ENCODE results near the gene TMEM150A. TPM values are rescaled to one million over a fixed set of nuclear protein-coding genes. Genes with fewer than 3 reads are reported as not detected.

TMEM150A gene
- total and polyA plus RNA-seq, 2 of the 13 experiments (the other 11 are each of a cell fraction or from before 2014, with no cell fraction given): 30.1 to 70.4 TPM

- TF ChIP-seq, protein P1, sequence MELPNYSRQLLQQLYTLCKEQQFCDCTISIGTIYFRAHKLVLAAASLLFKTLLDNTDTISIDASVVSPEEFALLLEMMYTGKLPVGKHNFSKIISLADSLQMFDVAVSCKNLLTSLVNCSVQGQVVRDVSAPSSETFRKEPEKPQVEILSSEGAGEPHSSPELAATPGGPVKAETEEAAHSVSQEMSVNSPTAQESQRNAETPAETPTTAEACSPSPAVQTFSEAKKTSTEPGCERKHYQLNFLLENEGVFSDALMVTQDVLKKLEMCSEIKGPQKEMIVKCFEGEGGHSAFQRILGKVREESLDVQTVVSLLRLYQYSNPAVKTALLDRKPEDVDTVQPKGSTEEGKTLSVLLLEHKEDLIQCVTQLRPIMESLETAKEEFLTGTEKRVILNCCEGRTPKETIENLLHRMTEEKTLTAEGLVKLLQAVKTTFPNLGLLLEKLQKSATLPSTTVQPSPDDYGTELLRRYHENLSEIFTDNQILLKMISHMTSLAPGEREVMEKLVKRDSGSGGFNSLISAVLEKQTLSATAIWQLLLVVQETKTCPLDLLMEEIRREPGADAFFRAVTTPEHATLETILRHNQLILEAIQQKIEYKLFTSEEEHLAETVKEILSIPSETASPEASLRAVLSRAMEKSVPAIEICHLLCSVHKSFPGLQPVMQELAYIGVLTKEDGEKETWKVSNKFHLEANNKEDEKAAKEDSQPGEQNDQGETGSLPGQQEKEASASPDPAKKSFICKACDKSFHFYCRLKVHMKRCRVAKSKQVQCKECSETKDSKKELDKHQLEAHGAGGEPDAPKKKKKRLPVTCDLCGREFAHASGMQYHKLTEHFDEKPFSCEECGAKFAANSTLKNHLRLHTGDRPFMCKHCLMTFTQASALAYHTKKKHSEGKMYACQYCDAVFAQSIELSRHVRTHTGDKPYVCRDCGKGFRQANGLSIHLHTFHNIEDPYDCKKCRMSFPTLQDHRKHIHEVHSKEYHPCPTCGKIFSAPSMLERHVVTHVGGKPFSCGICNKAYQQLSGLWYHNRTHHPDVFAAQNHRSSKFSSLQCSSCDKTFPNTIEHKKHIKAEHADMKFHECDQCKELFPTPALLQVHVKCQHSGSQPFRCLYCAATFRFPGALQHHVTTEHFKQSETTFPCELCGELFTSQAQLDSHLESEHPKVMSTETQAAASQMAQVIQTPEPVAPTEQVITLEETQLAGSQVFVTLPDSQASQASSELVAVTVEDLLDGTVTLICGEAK (IDR thresholded peaks at IDR 0.05): no peak
- TF ChIP-seq, protein P1 (CRISPR knock-in tag; IDR thresholded peaks at IDR 0.05): peak; percentile 23; the same call in 1 of the 2 replicates
- no peak for TF ChIP-seq ZIK1 (CRISPR knock-in tag; IDR thresholded peaks at IDR 0.05; ENCODE audit: borderline replicate concordance, low read depth)
- no peak for TF ChIP-seq ZNF761 (CRISPR knock-in tag; conservative IDR thresholded peaks at IDR 0.05)
- peak; percentile 69; the same call in 1 of the 2 replicates for TF ChIP-seq MIER3 (CRISPR knock-in tag; IDR thresholded peaks at IDR 0.05; ENCODE audit: borderline replicate concordance)
- 0 out of 2 replicates have a peak, but pooled peaks have one; percentile 48 for TF ChIP-seq ZNF724P (CRISPR knock-in tag; IDR thresholded peaks at IDR 0.05; ENCODE audit: borderline replicate concordance)
- no peak; the same call in 1 of the 2 replicates for TF ChIP-seq RNF219 (CRISPR knock-in tag; IDR thresholded peaks at IDR 0.05)
- TF ChIP-seq HIVEP1 (CRISPR knock-in tag; IDR thresholded peaks at IDR 0.05): 0 out of 2 replicates have a peak, but pooled peaks have one; percentile 24
- TF ChIP-seq ZNF713 (CRISPR knock-in tag; IDR thresholded peaks at IDR 0.05): no peak
- TF ChIP-seq JDP2 (CRISPR knock-in tag; IDR thresholded peaks at IDR 0.05; ENCODE audit: borderline replicate concordance): no peak
- TF ChIP-seq HIC2 (CRISPR knock-in tag; IDR thresholded peaks at IDR 0.05; ENCODE audit: low read depth): no peak
- no peak for TF ChIP-seq GLI4 (CRISPR knock-in tag; IDR thresholded peaks at IDR 0.05; ENCODE audit: borderline replicate concordance)
- TF ChIP-seq MATR3 (CRISPR knock-in tag; IDR thresholded peaks at IDR 0.05): no peak
- no peak for TF ChIP-seq ZMAT5 (CRISPR knock-in tag; IDR thresholded peaks at IDR 0.05; ENCODE audit: borderline replicate concordance, low read depth)
- no peak for TF ChIP-seq IKZF1 (IDR thresholded peaks at IDR 0.05)
- TF ChIP-seq ZNF282 (IDR thresholded peaks at IDR 0.05; ENCODE audit: partially characterized antibody): no peak
Observed at GRCh38 chr2:85601771-85602475, 575 bp downstream of the TMEM150A start (continued).
